ENCODE measurements around the gene MAP4K3.
"Not testable (repeated sequence)": the region's sequence is repeated elsewhere in the genome, so short reads cannot be mapped to it uniquely, and the experiment has no call there.

Gene MAP4K3

GRCh38 chr2:39260087-39260486 is 177.0 kb downstream of the MAP4K3 start:
- Histone ChIP-seq H3K9me3 (ENCODE audit: control insufficient read depth, insufficient read depth, low read length) (no peaks in the 10 kb centered on the region), H3K9ac (ENCODE audit: low read depth, low read length) (no peak overlapping the region), H3K36me3 (ENCODE audit: insufficient read depth, low read length) (0 out of 2 replicates have a peak, but pooled peaks cover 6% of the 10 kb centered on the region), H3K4me1 (ENCODE audit: insufficient read depth, low read length) (no peaks in the 10 kb centered on the region)

- no peak overlapping the region for H3K9ac ChIP-seq (ENCODE audit: low read depth, low read length)
- H3K4me1 ChIP-seq (ENCODE audit: insufficient read depth, low read length) = no peaks in the 10 kb centered on the region
- H3K36me3 ChIP-seq (ENCODE audit: insufficient read depth, low read length) = peaks cover 6% of the 10 kb centered on the region; the same call in 1 of the 2 replicates
- H3K9me3 ChIP-seq (ENCODE audit: control insufficient read depth, insufficient read depth, low read length) = no peaks in the 10 kb centered on the region
These were observed 181.0 kb downstream of the MAP4K3 start for GRCh38 chr2:39256040-39256439.

- Histone ChIP-seq H3K9me3 (ENCODE audit: control insufficient read depth, insufficient read depth, low read length) (no peaks in the 10 kb centered on the region), H3K4me1 (ENCODE audit: insufficient read depth, low read length) (no peaks in the 10 kb centered on the region), H3K36me3 (ENCODE audit: insufficient read depth, low read length) (peaks cover 8% of the 10 kb centered on the region), H3K9ac (ENCODE audit: low read depth, low read length) (no peak overlapping the region)
These were observed 184.1 kb downstream of the MAP4K3 start for GRCh38 chr2:39252888-39253518.

GRCh38 chr2:39247512-39248043 is 189.5 kb downstream of the MAP4K3 start:
- Histone ChIP-seq H3K36me3 (ENCODE audit: insufficient read depth, low read length) (peaks cover 5% of the 10 kb centered on the region), H3K9ac (ENCODE audit: low read depth, low read length) (no peak overlapping the region), H3K4me1 (ENCODE audit: insufficient read depth, low read length) (no peaks in the 10 kb centered on the region), H3K9me3 (ENCODE audit: control insufficient read depth, insufficient read depth, low read length) (no peaks in the 10 kb centered on the region)

- H3K36me3 ChIP-seq (ENCODE audit: insufficient read depth, low read length) = peaks cover 5% of the 10 kb centered on the region
- H3K4me1 ChIP-seq (ENCODE audit: insufficient read depth, low read length) = peaks cover 6% of the 10 kb centered on the region; the same call in 1 of the 2 replicates
- H3K9me3 ChIP-seq (ENCODE audit: control insufficient read depth, insufficient read depth, low read length) = no peaks in the 10 kb centered on the region
- no peak overlapping the region for H3K9ac ChIP-seq (ENCODE audit: low read depth, low read length)
These were observed 190.6 kb downstream of the MAP4K3 start for GRCh38 chr2:39246382-39246980.

GRCh38 chr2:39244963-39245625 is 192.0 kb downstream of the MAP4K3 start:
- not testable (repeated sequence) for H3K4me1 ChIP-seq (ENCODE audit: insufficient read depth, low read length); H3K9me3 ChIP-seq (ENCODE audit: control insufficient read depth, insufficient read depth, low read length); H3K36me3 ChIP-seq (ENCODE audit: insufficient read depth, low read length); H3K9ac ChIP-seq (ENCODE audit: low read depth, low read length)

GRCh38 chr2:39244241-39244862 is 192.7 kb downstream of the MAP4K3 start:
- H3K36me3 ChIP-seq (ENCODE audit: insufficient read depth, low read length); H3K9me3 ChIP-seq (ENCODE audit: control insufficient read depth, insufficient read depth, low read length); H3K4me1 ChIP-seq (ENCODE audit: insufficient read depth, low read length); H3K9ac ChIP-seq (ENCODE audit: low read depth, low read length): not testable (repeated sequence)

GRCh38 chr2:39243469-39244123 is 193.5 kb downstream of the MAP4K3 start, which contains the start of gene CDKL4:
CDKL4 (minus strand) TSS chr2:39243970.
- H3K4me1 ChIP-seq (ENCODE audit: insufficient read depth, low read length) = peaks cover 9% of the 10 kb centered on the region; the same call in 1 of the 2 replicates
- H3K36me3 ChIP-seq (ENCODE audit: insufficient read depth, low read length) = no peaks in the 10 kb centered on the region; the same call in 1 of the 2 replicates
- H3K9ac ChIP-seq (ENCODE audit: low read depth, low read length) = no peak within 1 kb of the TSS
- no peaks in the 10 kb centered on the region for H3K9me3 ChIP-seq (ENCODE audit: control insufficient read depth, insufficient read depth, low read length)

- Histone ChIP-seq H3K9ac (ENCODE audit: low read depth, low read length) (no peak overlapping the region), H3K36me3 (ENCODE audit: insufficient read depth, low read length) (no peaks in the 10 kb centered on the region; the same call in 1 of the 2 replicates), H3K4me1 (ENCODE audit: insufficient read depth, low read length) (peaks cover 9% of the 10 kb centered on the region; the same call in 1 of the 2 replicates), H3K9me3 (ENCODE audit: control insufficient read depth, insufficient read depth, low read length) (0 out of 2 replicates have a peak, but pooled peaks cover 3% of the 10 kb centered on the region)
These were observed 195.5 kb downstream of the MAP4K3 start for GRCh38 chr2:39241588-39241987.

GRCh38 chr2:39240758-39241157 is 196.3 kb downstream of the MAP4K3 start:
- Histone ChIP-seq H3K9ac (ENCODE audit: low read depth, low read length) (no peak overlapping the region), H3K4me1 (ENCODE audit: insufficient read depth, low read length) (peaks cover 9% of the 10 kb centered on the region; the same call in 1 of the 2 replicates), H3K36me3 (ENCODE audit: insufficient read depth, low read length) (no peaks in the 10 kb centered on the region; the same call in 1 of the 2 replicates), H3K9me3 (ENCODE audit: control insufficient read depth, insufficient read depth, low read length) (0 out of 2 replicates have a peak, but pooled peaks cover 3% of the 10 kb centered on the region)

GRCh38 chr2:39234754-39235153 is 202.3 kb downstream of the MAP4K3 start:
- Histone ChIP-seq H3K9ac (ENCODE audit: low read depth, low read length) (no peak overlapping the region), H3K4me1 (ENCODE audit: insufficient read depth, low read length) (no peaks in the 10 kb centered on the region; the same call in 1 of the 2 replicates), H3K36me3 (ENCODE audit: insufficient read depth, low read length) (no peaks in the 10 kb centered on the region), H3K9me3 (ENCODE audit: control insufficient read depth, insufficient read depth, low read length) (0 out of 2 replicates have a peak, but pooled peaks cover 3% of the 10 kb centered on the region)

GRCh38 chr2:39232141-39232540 is 204.9 kb downstream of the MAP4K3 start:
- H3K36me3 ChIP-seq (ENCODE audit: insufficient read depth, low read length) = peaks cover 1% of the 10 kb centered on the region; the same call in 1 of the 2 replicates
- H3K9me3 ChIP-seq (ENCODE audit: control insufficient read depth, insufficient read depth, low read length) = no peaks in the 10 kb centered on the region
- H3K9ac ChIP-seq (ENCODE audit: low read depth, low read length) = no peak overlapping the region
- H3K4me1 ChIP-seq (ENCODE audit: insufficient read depth, low read length) = peaks cover 18% of the 10 kb centered on the region

GRCh38 chr2:39228413-39229209 is 208.5 kb downstream of the MAP4K3 start:
- peaks cover 20% of the 10 kb centered on the region for H3K4me1 ChIP-seq (ENCODE audit: insufficient read depth, low read length)
- H3K36me3 ChIP-seq (ENCODE audit: insufficient read depth, low read length) = peaks cover 2% of the 10 kb centered on the region; the same call in 1 of the 2 replicates
- no peaks in the 10 kb centered on the region for H3K9me3 ChIP-seq (ENCODE audit: control insufficient read depth, insufficient read depth, low read length)
- peak overlapping the region; percentile 49 for H3K9ac ChIP-seq (ENCODE audit: low read depth, low read length)

Data from ES-I3 (cell line).